Measurements from ENCODE around the gene SKAP1. TPM values are rescaled to one million over a fixed set of nuclear protein-coding genes. Genes with fewer than 3 reads are reported as not detected.
A peak's percentile ranks its signal among the peaks of the same experiment; 100 is the strongest.

The SKAP1 gene
- total and polyA plus RNA-seq, 2 of the 13 experiments (the other 11 are each of a cell fraction or from before 2014, with no cell fraction given): 0.21 TPM; not detected in 1

GRCh38 chr17:48101012-48101720 lies 328.8 kb downstream of the SKAP1 start, which contains the start of gene CBX1 (continued):
- TF ChIP-seq, protein P1, sequence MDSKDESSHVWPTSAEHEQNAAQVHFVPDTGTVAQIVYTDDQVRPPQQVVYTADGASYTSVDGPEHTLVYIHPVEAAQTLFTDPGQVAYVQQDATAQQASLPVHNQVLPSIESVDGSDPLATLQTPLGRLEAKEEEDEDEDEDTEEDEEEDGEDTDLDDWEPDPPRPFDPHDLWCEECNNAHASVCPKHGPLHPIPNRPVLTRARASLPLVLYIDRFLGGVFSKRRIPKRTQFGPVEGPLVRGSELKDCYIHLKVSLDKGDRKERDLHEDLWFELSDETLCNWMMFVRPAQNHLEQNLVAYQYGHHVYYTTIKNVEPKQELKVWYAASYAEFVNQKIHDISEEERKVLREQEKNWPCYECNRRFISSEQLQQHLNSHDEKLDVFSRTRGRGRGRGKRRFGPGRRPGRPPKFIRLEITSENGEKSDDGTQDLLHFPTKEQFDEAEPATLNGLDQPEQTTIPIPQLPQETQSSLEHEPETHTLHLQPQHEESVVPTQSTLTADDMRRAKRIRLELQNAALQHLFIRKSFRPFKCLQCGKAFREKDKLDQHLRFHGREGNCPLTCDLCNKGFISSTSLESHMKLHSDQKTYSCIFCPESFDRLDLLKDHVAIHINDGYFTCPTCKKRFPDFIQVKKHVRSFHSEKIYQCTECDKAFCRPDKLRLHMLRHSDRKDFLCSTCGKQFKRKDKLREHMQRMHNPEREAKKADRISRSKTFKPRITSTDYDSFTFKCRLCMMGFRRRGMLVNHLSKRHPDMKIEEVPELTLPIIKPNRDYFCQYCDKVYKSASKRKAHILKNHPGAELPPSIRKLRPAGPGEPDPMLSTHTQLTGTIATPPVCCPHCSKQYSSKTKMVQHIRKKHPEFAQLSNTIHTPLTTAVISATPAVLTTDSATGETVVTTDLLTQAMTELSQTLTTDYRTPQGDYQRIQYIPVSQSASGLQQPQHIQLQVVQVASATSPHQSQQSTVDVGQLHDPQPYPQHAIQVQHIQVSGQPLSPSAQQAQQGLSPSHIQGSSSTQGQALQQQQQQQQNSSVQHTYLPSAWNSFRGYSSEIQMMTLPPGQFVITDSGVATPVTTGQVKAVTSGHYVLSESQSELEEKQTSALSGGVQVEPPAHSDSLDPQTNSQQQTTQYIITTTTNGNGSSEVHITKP (CRISPR knock-in tag; IDR thresholded peaks at IDR 0.05; ENCODE audit: low read depth): peak; percentile 61; the same call in 1 of the 2 replicates
- no peak for TF ChIP-seq SIN3B (IDR thresholded peaks at IDR 0.05; ENCODE audit: low read length)
- TF ChIP-seq ZNF792 (CRISPR knock-in tag; IDR thresholded peaks at IDR 0.05): peak; percentile 78
- TF ChIP-seq MTA3 (CRISPR knock-in tag; IDR thresholded peaks at IDR 0.05): no peak
- TF ChIP-seq RAD51 (IDR thresholded peaks at IDR 0.05; ENCODE audit: borderline replicate concordance): no peak
- no peak for TF ChIP-seq CREB1 (IDR thresholded peaks at IDR 0.05)
- peak; percentile 59; the same call in 1 of the 2 replicates for TF ChIP-seq CREB1 (CRISPR knock-in tag; IDR thresholded peaks at IDR 0.05)
- no peak for TF ChIP-seq MTF1 (CRISPR knock-in tag; IDR thresholded peaks at IDR 0.05)
- TF ChIP-seq PAWR (CRISPR knock-in tag; IDR thresholded peaks at IDR 0.05; ENCODE audit: borderline replicate concordance): peak; percentile 71; the same call in 1 of the 2 replicates
- no peak; the same call in 1 of the 2 replicates for TF ChIP-seq ZNF607 (CRISPR knock-in tag; IDR thresholded peaks at IDR 0.05; ENCODE audit: borderline replicate concordance)
- TF ChIP-seq ZNF639 (CRISPR knock-in tag; conservative IDR thresholded peaks at IDR 0.05): peak; percentile 61; the same call in 1 of the 2 replicates
- 0 out of 2 replicates have a peak, but pooled peaks have one; percentile 24 for TF ChIP-seq DDIT3 (CRISPR knock-in tag; IDR thresholded peaks at IDR 0.05)
- TF ChIP-seq SMC3 (IDR thresholded peaks at IDR 0.05; ENCODE audit: low read length): no peak
- no peak for TF ChIP-seq TEAD2 (CRISPR knock-in tag; IDR thresholded peaks at IDR 0.05)
- TF ChIP-seq ZNF124 (CRISPR knock-in tag; IDR thresholded peaks at IDR 0.05): peak; percentile 100
- TF ChIP-seq, protein P2, sequence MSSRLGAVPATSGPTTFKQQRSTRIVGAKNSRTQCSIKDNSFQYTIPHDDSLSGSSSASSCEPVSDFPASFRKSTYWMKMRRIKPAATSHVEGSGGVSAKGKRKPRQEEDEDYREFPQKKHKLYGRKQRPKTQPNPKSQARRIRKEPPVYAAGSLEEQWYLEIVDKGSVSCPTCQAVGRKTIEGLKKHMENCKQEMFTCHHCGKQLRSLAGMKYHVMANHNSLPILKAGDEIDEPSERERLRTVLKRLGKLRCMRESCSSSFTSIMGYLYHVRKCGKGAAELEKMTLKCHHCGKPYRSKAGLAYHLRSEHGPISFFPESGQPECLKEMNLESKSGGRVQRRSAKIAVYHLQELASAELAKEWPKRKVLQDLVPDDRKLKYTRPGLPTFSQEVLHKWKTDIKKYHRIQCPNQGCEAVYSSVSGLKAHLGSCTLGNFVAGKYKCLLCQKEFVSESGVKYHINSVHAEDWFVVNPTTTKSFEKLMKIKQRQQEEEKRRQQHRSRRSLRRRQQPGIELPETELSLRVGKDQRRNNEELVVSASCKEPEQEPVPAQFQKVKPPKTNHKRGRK (CRISPR knock-in tag; IDR thresholded peaks at IDR 0.05): 0 out of 2 replicates have a peak, but pooled peaks have one; percentile 51
- TF ChIP-seq AGO1 (IDR thresholded peaks at IDR 0.05; ENCODE audit: low read depth, low read length, poor library complexity, severe bottlenecking): peak; percentile 66
- peak; percentile 97 for TF ChIP-seq ZNF709 (CRISPR knock-in tag; IDR thresholded peaks at IDR 0.05)
- TF ChIP-seq REL (CRISPR knock-in tag; conservative IDR thresholded peaks at IDR 0.05): peak; percentile 86; the same call in 1 of the 2 replicates
- peak; percentile 71 for TF ChIP-seq ETV6 (CRISPR knock-in tag; conservative IDR thresholded peaks at IDR 0.05)
- TF ChIP-seq ZFY (CRISPR knock-in tag; IDR thresholded peaks at IDR 0.05): peak; percentile 96
- TF ChIP-seq RXRB (CRISPR knock-in tag; IDR thresholded peaks at IDR 0.05; ENCODE audit: borderline replicate concordance): peak; percentile 57; the same call in 1 of the 2 replicates
- TF ChIP-seq GZF1 (CRISPR knock-in tag; IDR thresholded peaks at IDR 0.05): no peak
- TF ChIP-seq ZNF17 (CRISPR knock-in tag; IDR thresholded peaks at IDR 0.05): no peak
- peak; percentile 85 for TF ChIP-seq ZNF160 (CRISPR knock-in tag; IDR thresholded peaks at IDR 0.05)
- peak; percentile 41; the same call in 1 of the 2 replicates for TF ChIP-seq GATAD2A (CRISPR knock-in tag; IDR thresholded peaks at IDR 0.05)

All from HepG2 (cell line).